HG02884 (cell line): ENCODE results near the gene INKA2.

Experiments used
- ATAC-seq: cut with Tn5 transposase; IDR thresholded peaks from one replicate; pipeline ENCODE4 v1.9.1; 2021; ENCODE audit warnings: mild to moderate bottlenecking, moderate library complexity; ENCODE audit not compliant: unreplicated experiment

INKA2 gene

GRCh38 chr1:111706921-111707320, 32.3 kb downstream of the INKA2 start:
- no peak for ATAC-seq

GRCh38 chr1:111705841-111706240, 33.4 kb downstream of the INKA2 start:
- no peak for ATAC-seq

- no peak for ATAC-seq
Observed at GRCh38 chr1:111704776-111705175, 34.4 kb downstream of the INKA2 start.

DNA sequence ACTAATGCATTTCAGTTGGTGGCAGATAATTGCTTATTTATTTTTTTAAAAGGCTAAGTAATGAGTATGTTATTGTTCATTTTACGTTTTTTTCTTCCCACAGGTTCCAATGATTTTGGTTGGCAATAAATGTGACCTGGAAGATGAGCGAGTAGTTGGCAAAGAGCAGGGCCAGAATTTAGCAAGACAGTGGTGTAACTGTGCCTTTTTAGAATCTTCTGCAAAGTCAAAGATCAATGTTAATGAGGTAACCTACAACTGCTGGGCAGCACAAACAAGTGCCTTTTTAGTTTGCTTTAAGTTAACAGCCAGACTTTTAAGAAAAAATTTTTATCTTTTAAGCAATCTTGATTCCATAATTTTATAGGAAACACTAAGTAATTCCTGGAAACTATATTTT, 35.0 kb downstream of the INKA2 start:
- ATAC-seq: no peak

DNA sequence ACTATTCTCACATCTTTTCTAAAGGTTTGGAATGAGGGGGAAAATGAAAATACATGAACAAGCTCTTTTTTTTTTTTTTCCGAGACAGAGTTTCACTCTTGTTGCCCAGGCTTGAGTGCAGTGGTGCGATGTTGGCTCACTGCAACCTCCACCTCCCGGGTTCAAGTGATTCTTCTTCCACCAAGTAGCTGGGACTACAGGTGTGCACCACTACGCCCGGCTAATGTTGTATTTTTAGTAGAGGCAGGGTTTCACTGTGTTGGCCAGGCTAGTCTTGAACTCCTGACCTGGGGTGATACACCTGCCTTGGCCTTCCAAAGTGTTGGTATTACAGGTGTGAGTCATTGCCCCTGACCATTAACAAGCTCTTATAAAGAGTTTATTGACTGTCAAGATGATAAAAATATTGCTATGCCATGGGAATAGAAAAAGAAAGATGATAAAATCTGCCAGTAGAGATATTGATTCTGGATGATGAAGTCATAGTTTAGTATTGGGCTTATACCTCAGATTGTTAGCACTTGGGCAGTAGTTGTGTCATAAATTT, 36.6 kb downstream of the INKA2 start:
- ATAC-seq: no peak

GRCh38 chr1:111699268-111699667, 39.9 kb downstream of the INKA2 start:
- ATAC-seq: no peak

GRCh38 chr1:111696330-111696729, 42.9 kb downstream of the INKA2 start:
- no peak for ATAC-seq

GRCh38 chr1:111695801-111696200, 43.4 kb downstream of the INKA2 start:
- no peak for ATAC-seq

DNA sequence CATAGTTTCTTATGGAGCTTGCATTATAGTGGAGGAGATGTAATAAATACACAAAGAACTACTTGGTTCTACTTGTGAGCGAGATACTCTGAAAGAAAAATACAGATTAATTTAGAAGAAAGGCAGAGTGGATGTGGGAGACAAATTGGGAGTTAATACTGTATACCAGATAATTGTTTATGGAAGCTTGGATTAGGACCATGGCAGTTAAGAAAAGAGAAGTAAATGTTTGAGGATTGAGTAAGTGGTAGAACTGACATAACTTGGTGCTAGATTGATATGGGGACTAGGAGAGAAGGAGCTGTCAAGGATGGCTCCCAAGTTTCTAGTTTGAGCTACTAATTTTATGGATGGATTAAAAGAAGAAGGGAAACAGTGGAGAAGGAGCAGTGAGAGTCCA, 47.3 kb downstream of the INKA2 start:
- ATAC-seq: no peak

DNA sequence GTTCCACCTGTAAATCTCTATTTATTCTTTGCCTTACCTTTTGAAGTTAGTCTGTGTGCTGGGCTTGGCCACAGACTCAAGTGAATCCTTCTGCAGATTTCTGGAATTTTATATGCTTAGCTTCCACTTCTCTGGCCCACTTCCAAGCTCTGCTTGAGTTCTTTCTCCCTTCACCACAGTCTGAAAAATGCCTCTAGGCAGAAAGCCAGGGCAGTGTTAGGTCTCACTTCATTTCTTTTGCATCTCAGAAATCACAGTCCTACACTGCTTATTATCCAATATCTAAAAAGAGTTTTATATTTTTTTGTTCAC, 48.9 kb downstream of the INKA2 start:
- no peak for ATAC-seq
